ENCODE data around the gene CD300LG. TPM values are rescaled to one million over a fixed set of nuclear protein-coding genes. Genes with fewer than 3 reads are reported as not detected.
"Not testable (repeated sequence)": the region's sequence is repeated elsewhere in the genome, so short reads cannot be mapped to it uniquely, and the experiment has no call there.

The CD300LG gene
- total RNA-seq (not detected), polyA plus RNA-seq (not detected), total RNA-seq (not detected)

DNA sequence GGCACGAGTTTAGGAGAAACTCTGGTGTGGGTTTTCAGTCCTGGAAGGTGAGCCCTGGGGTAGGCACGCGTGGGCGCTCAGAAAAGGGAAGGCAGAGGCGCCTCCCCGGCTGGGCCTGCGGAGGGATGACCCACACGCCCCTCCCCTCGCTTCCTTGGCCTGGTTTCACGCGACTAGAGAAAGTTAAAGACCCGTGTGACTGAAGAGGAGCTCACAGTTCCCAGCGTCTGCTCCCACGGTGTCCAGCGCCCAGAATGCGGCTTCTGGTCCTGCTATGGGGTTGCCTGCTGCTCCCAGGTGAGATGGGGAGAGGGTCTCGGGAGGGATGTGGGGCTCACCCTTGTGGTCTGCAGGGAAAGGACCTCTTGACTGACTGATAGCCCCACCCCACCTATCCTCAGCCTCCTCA lies at the start of gene CD300LG:
Gene CD300LG (plus strand): TSS at position 214 of the 409 bp plus-strand sequence. CDS start 41 bp downstream, at position 255.
- Histone ChIP-seq H3K4me1 (ENCODE audit: control insufficient read depth in 2 of 2, insufficient read depth in 2 of 2, low read length in 2 of 2) (no peaks in the 10 kb centered on the region), H3K36me3 (ENCODE audit: control insufficient read depth in 2 of 3, insufficient read depth in 3 of 3, low read length in 3 of 3) (no peaks in the 10 kb centered on the region), H3K27ac (ENCODE audit: low read depth, low read length) (no peak within 1 kb of the TSS), H3K9me3 (ENCODE audit: control insufficient read depth in 2 of 3, low read length in 3 of 3) (no peaks in the 10 kb centered on the region), H3K27me3 (ENCODE audit: control insufficient read depth in 2 of 2, insufficient read depth in 2 of 2, low read length in 2 of 2) (no peaks in the 10 kb centered on the region), H3K4me3 (ENCODE audit: low read length) (no peak within 1 kb of the TSS)
- no peak within 1 kb of the TSS for H3K27ac Mint-ChIP-seq
- peaks cover 11 to 24% (median 18%) of the 10 kb centered on the region in 5 donors for H3K27me3 Mint-ChIP-seq
- H3K4me3 Mint-ChIP-seq: no peak within 1 kb of the TSS
- no peaks in the 10 kb centered on the region for H3K36me3 Mint-ChIP-seq
- ChIA-PET CTCF (interaction anchor here (0.6 to 1.4 kb wide), 4 partner anchors 13 to 312 kb away, joined by 3 to 4 read pairs (median 4); partner anchors contain the start of gene DUSP3), POLR2A (no interaction called here)
- H3K4me1 Mint-ChIP-seq: peaks cover 0 to 3% (median 0%) of the 10 kb centered on the region in 7 donors
- intact Hi-C loops (cut with micrococcal nuclease): loop anchor here (1.0 to 2.0 kb wide), 4 partner anchors 68 to 153 kb away; no protein-coding TSS in a partner anchor
- H3K9me3 Mint-ChIP-seq: no peaks in the 10 kb centered on the region
- ATAC-seq (no peak), DNase-seq (no peak)

GRCh38 chr17:43798024-43798423 lies 49.0 kb upstream of the CD300LG start:
- H3K4me1 Mint-ChIP-seq; intact Hi-C loops (cut with micrococcal nuclease); H3K36me3 ChIP-seq (ENCODE audit: control insufficient read depth in 2 of 3, insufficient read depth in 3 of 3, low read length in 3 of 3); H3K4me3 ChIP-seq (ENCODE audit: low read length); CTCF ChIA-PET; H3K27me3 ChIP-seq (ENCODE audit: control insufficient read depth in 2 of 2, insufficient read depth in 2 of 2, low read length in 2 of 2); H3K4me1 ChIP-seq (ENCODE audit: control insufficient read depth in 2 of 2, insufficient read depth in 2 of 2, low read length in 2 of 2); DNase-seq; H3K36me3 Mint-ChIP-seq; H3K27ac ChIP-seq (ENCODE audit: low read depth, low read length); ATAC-seq; H3K27ac Mint-ChIP-seq; H3K9me3 ChIP-seq (ENCODE audit: control insufficient read depth in 2 of 3, low read length in 3 of 3); H3K4me3 Mint-ChIP-seq; POLR2A ChIA-PET; H3K9me3 Mint-ChIP-seq: not testable (repeated sequence)
- H3K27me3 Mint-ChIP-seq: peaks cover 6 to 47% (median 13%) of the 10 kb centered on the region in 5 donors

GRCh38 chr17:43799047-43799446 lies 47.9 kb upstream of the CD300LG start:
- H3K9me3 Mint-ChIP-seq: no peaks in the 10 kb centered on the region
- no peak overlapping the region for H3K4me3 ChIP-seq (ENCODE audit: low read length)
- intact Hi-C loops (cut with micrococcal nuclease): no loop called here
- H3K27ac Mint-ChIP-seq: no peak overlapping the region
- H3K36me3 Mint-ChIP-seq: no peaks in the 10 kb centered on the region
- POLR2A ChIA-PET: no interaction called here
- no peak overlapping the region for H3K27ac ChIP-seq (ENCODE audit: low read depth, low read length)
- CTCF ChIA-PET: no interaction called here
- ATAC-seq: no peak
- H3K4me3 Mint-ChIP-seq: no peak overlapping the region
- no peak for DNase-seq
- no peaks in the 10 kb centered on the region for H3K27me3 ChIP-seq (ENCODE audit: control insufficient read depth in 2 of 2, insufficient read depth in 2 of 2, low read length in 2 of 2)
- no peaks in the 10 kb centered on the region for H3K4me1 Mint-ChIP-seq
- H3K9me3 ChIP-seq (ENCODE audit: control insufficient read depth in 2 of 3, low read length in 3 of 3): no peaks in the 10 kb centered on the region
- H3K27me3 Mint-ChIP-seq: peaks cover 6 to 51% (median 18%) of the 10 kb centered on the region in 5 donors
- no peaks in the 10 kb centered on the region for H3K4me1 ChIP-seq (ENCODE audit: control insufficient read depth in 2 of 2, insufficient read depth in 2 of 2, low read length in 2 of 2)
- H3K36me3 ChIP-seq (ENCODE audit: control insufficient read depth in 2 of 3, insufficient read depth in 3 of 3, low read length in 3 of 3): no peaks in the 10 kb centered on the region

GRCh38 chr17:43800736-43801135 lies 46.2 kb upstream of the CD300LG start:
- H3K9me3 Mint-ChIP-seq: no peaks in the 10 kb centered on the region
- intact Hi-C loops (cut with micrococcal nuclease): no loop called here
- no peak overlapping the region for H3K27ac Mint-ChIP-seq
- H3K4me1 Mint-ChIP-seq: no peaks in the 10 kb centered on the region
- Histone ChIP-seq H3K36me3 (ENCODE audit: control insufficient read depth in 2 of 3, insufficient read depth in 3 of 3, low read length in 3 of 3) (no peaks in the 10 kb centered on the region), H3K4me3 (ENCODE audit: low read length) (no peak overlapping the region), H3K27me3 (ENCODE audit: control insufficient read depth in 2 of 2, insufficient read depth in 2 of 2, low read length in 2 of 2) (no peaks in the 10 kb centered on the region), H3K9me3 (ENCODE audit: control insufficient read depth in 2 of 3, low read length in 3 of 3) (no peaks in the 10 kb centered on the region), H3K27ac (ENCODE audit: low read depth, low read length) (no peak overlapping the region), H3K4me1 (ENCODE audit: control insufficient read depth in 2 of 2, insufficient read depth in 2 of 2, low read length in 2 of 2) (no peaks in the 10 kb centered on the region)
- no peak overlapping the region for H3K4me3 Mint-ChIP-seq
- no peaks in the 10 kb centered on the region for H3K36me3 Mint-ChIP-seq
- ChIA-PET POLR2A (no interaction called here), CTCF (no interaction called here)
- DNase-seq (no peak), ATAC-seq (no peak)
- peaks cover 9 to 54% (median 18%) of the 10 kb centered on the region in 5 donors for H3K27me3 Mint-ChIP-seq

DNA sequence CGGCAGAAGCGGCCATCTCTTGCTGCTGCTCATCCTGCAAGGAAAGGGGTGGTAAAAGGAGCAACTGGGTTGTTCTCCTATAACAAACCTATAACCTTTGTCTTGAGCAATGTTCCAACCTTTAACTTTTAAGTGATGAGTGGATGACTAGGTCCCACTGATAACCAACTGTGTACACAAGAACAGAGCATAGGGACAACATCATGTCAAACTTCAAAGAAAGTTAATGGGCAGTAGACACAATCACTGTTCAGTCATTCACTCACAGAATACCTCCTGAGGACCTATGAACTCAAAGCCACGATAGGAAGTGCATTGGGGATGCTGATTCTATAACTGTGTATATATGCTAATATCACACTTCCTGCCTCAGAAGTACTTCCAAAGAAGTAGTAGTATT lies 45.1 kb upstream of the CD300LG start:
- H3K27ac ChIP-seq (ENCODE audit: low read depth, low read length): no peak overlapping the region
- POLR2A ChIA-PET: no interaction called here
- Mint-ChIP-seq H3K27me3 (peaks cover 9 to 46% (median 17%) of the 10 kb centered on the region in 5 donors), H3K4me3 (no peak overlapping the region), H3K9me3 (no peaks in the 10 kb centered on the region), H3K36me3 (no peaks in the 10 kb centered on the region), H3K4me1 (no peaks in the 10 kb centered on the region), H3K27ac (no peak overlapping the region)
- intact Hi-C loops (cut with micrococcal nuclease): no loop called here
- DNase-seq: no peak
- no peak overlapping the region for H3K4me3 ChIP-seq (ENCODE audit: low read length)
- ATAC-seq: no peak
- no peaks in the 10 kb centered on the region for H3K4me1 ChIP-seq (ENCODE audit: control insufficient read depth in 2 of 2, insufficient read depth in 2 of 2, low read length in 2 of 2)
- CTCF ChIA-PET: no interaction called here
- no peaks in the 10 kb centered on the region for H3K27me3 ChIP-seq (ENCODE audit: control insufficient read depth in 2 of 2, insufficient read depth in 2 of 2, low read length in 2 of 2)
- no peaks in the 10 kb centered on the region for H3K9me3 ChIP-seq (ENCODE audit: control insufficient read depth in 2 of 3, low read length in 3 of 3)
- H3K36me3 ChIP-seq (ENCODE audit: control insufficient read depth in 2 of 3, insufficient read depth in 3 of 3, low read length in 3 of 3): no peaks in the 10 kb centered on the region

- H3K36me3 ChIP-seq (ENCODE audit: control insufficient read depth in 2 of 3, insufficient read depth in 3 of 3, low read length in 3 of 3): no peaks in the 10 kb centered on the region
- no peaks in the 10 kb centered on the region for H3K36me3 Mint-ChIP-seq
- ChIA-PET CTCF (no interaction called here), POLR2A (no interaction called here)
- no peak overlapping the region for H3K4me3 Mint-ChIP-seq
- no peak for ATAC-seq
- H3K27me3 Mint-ChIP-seq: peaks cover 9 to 45% (median 12%) of the 10 kb centered on the region in 5 donors
- H3K27ac Mint-ChIP-seq: no peak overlapping the region
- H3K27ac ChIP-seq (ENCODE audit: low read depth, low read length): no peak overlapping the region
- H3K9me3 ChIP-seq (ENCODE audit: control insufficient read depth in 2 of 3, low read length in 3 of 3): no peaks in the 10 kb centered on the region
- no peaks in the 10 kb centered on the region for H3K27me3 ChIP-seq (ENCODE audit: control insufficient read depth in 2 of 2, insufficient read depth in 2 of 2, low read length in 2 of 2)
- no peaks in the 10 kb centered on the region for H3K4me1 Mint-ChIP-seq
- no peaks in the 10 kb centered on the region for H3K4me1 ChIP-seq (ENCODE audit: control insufficient read depth in 2 of 2, insufficient read depth in 2 of 2, low read length in 2 of 2)
- no peak overlapping the region for H3K4me3 ChIP-seq (ENCODE audit: low read length)
- DNase-seq: no peak
- intact Hi-C loops (cut with micrococcal nuclease): no loop called here
- H3K9me3 Mint-ChIP-seq: no peaks in the 10 kb centered on the region
These were observed 43.2 kb upstream of the CD300LG start for GRCh38 chr17:43803758-43804157.

DNA sequence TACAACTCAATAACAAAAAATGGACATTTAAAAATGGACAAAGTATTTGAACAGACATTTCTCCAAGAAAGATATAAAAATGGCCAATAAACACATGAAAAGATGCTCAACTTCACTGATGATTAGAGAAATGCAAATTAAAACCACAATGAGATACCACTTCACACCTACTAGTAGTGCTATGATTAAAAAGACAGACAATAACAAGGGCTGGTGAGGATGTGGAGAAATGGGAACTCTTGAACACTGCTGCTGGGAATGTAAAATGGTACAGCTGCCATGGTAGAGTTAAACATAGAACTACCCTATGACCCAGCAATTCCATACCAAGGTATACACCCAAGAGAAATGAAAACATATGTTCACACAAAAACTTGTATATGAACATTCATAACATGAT lies 41.9 kb upstream of the CD300LG start:
- Histone ChIP-seq H3K4me3 (ENCODE audit: low read length) (no peak overlapping the region), H3K36me3 (ENCODE audit: control insufficient read depth in 2 of 3, insufficient read depth in 3 of 3, low read length in 3 of 3) (no peaks in the 10 kb centered on the region), H3K27me3 (ENCODE audit: control insufficient read depth in 2 of 2, insufficient read depth in 2 of 2, low read length in 2 of 2) (no peaks in the 10 kb centered on the region), H3K27ac (ENCODE audit: low read depth, low read length) (no peak overlapping the region), H3K9me3 (ENCODE audit: control insufficient read depth in 2 of 3, low read length in 3 of 3) (no peaks in the 10 kb centered on the region), H3K4me1 (ENCODE audit: control insufficient read depth in 2 of 2, insufficient read depth in 2 of 2, low read length in 2 of 2) (no peaks in the 10 kb centered on the region)
- no peak overlapping the region for H3K4me3 Mint-ChIP-seq
- ATAC-seq (no peak), DNase-seq (no peak)
- H3K4me1 Mint-ChIP-seq: no peaks in the 10 kb centered on the region
- intact Hi-C loops (cut with micrococcal nuclease): no loop called here
- no peaks in the 10 kb centered on the region for H3K9me3 Mint-ChIP-seq
- H3K27me3 Mint-ChIP-seq: peaks cover 4 to 47% (median 11%) of the 10 kb centered on the region in 5 donors
- CTCF ChIA-PET: no interaction called here
- no peak overlapping the region for H3K27ac Mint-ChIP-seq
- POLR2A ChIA-PET: no interaction called here
- H3K36me3 Mint-ChIP-seq: no peaks in the 10 kb centered on the region

Data from naive thymus-derived CD4-positive, alpha-beta T cell (primary cell).